GM12874 (cell line): ENCODE measurements around the gene RBPJ.

Experiments
- CTCF ChIP-seq: IDR thresholded peaks from 2 replicates; pipeline ENCODE4 v1.5.1; 2011; ENCODE audit warnings: low read depth, mild to moderate bottlenecking, control low read depth, low read length, moderate library complexity; ENCODE audit not compliant: insufficient read depth

Gene RBPJ

GRCh38 chr4:26360864-26361263, 40.0 kb downstream of the RBPJ start:
- TF ChIP-seq CTCF, result no peak

GRCh38 chr4:26361297-26361696, 40.5 kb downstream of the RBPJ start:
- no peak for TF ChIP-seq CTCF

- no peak for TF ChIP-seq CTCF
Measured at GRCh38 chr4:26362745-26363439, 42.1 kb downstream of the RBPJ start.

GRCh38 chr4:26365537-26366150, 44.8 kb downstream of the RBPJ start:
- TF ChIP-seq CTCF, result no peak

GRCh38 chr4:26367811-26368210, 47.0 kb downstream of the RBPJ start:
- TF ChIP-seq CTCF, result no peak

- TF ChIP-seq CTCF, result no peak
Measured at GRCh38 chr4:26368685-26369084, 47.9 kb downstream of the RBPJ start.

- no peak for TF ChIP-seq CTCF
Measured at GRCh38 chr4:26369132-26369531, 48.3 kb downstream of the RBPJ start.
